Activated T-helper 1 cell treated with Interleukin-2 at 50 U/mL for 16 hours (primary cell): ENCODE measurements around the gene MS4A1.
"Not testable (repeated sequence)": the region's sequence is repeated elsewhere in the genome, so short reads cannot be mapped to it uniquely, and the experiment has no call there.

Experiments
- DNase-seq: peaks from one replicate; pipeline ENCODE4 v3.0.0-alpha.2; 2020; ENCODE audit warnings: low read depth

Gene MS4A1

DNA sequence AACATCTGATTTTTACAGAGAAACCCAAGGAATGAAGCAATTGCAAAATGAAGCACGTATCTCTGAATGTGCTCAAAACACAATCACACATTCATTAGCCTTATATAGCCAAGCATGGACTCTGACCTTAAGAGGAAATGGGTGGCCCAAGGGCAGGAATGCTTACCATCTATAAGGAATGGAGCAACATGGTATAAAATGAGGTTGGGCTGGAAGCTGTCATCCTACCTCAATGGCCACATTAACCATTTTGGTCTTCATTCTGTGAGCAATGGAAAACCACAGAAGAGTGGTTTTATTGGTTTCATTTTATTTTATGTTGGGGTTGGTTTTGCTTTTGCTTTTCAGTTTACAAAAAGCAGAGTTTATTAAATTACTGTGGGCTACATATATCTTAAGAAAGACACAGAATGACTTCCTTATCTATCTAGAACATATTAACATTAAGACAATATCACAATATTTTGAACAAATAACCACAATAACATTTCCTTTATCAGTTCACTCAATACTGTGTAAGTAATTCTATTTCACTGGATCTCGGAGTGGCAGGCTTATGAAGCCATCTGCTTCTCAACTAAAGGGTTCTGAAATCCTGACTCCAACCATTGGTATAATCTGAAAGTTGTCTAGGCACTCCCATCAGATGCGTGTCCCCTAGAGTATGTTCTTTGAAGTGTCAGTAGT is 48.7 kb downstream of the MS4A1 start:
- no peak for DNase-seq

DNA sequence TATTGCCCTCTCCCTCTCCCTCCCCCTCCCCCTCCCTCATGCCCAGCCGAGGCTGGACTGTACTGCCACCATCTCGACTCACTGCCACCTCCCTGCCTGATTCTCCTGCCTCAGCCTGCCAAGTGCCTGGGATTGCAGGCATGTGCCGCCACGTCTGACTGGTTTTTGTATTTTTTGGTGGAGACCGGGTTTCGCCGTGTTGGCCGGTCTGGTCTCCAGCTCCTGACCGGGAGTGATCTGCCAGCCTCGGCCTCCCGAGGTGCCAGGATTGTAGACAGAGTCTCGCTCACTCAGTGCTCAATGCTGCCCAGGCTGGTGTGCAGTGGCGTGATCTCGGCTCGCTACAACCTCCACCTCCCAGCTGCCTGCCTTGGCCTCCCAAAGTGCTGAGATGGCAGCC is 54.0 kb downstream of the MS4A1 start:
- DNase-seq = not testable (repeated sequence)

DNA sequence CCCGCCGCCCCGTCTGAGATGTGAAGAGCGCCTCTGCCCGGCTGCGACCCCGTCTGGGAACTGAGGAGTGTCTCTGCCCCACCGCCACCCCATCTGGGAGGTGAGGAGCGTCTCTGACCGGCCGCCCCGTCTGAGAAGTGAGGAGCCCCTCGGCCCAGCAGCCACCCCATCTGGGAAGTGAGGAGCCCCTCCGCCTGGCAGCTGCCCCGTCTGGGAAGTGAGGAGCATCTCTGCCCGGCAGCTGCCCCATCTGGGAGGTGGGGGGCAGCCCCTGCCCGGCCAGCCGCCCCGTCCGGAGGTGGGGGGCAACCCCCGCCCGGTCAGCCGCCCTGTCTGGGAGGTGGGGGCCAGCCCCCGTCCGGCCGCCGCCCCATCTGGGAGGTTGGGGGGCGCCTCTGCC is 54.6 kb downstream of the MS4A1 start:
- not testable (repeated sequence) for DNase-seq

DNA sequence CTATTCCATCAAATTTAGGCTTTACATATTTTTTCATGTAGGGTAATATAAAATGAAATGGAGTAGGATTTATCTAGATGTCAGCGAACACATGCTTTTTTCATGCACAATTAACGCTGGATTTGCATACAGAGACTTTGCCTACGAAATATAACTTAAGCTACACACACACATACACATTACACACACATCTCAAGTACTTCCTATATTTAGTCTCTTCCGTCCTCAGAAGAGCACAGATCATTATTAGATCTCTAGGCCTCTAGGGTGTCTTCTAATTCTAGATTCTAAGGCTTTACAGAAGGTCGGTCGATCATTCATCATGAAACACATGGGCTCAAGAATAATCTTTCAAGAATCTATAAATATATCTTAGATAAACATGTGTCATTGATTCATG is 55.7 kb downstream of the MS4A1 start:
- DNase-seq = no peak

DNA sequence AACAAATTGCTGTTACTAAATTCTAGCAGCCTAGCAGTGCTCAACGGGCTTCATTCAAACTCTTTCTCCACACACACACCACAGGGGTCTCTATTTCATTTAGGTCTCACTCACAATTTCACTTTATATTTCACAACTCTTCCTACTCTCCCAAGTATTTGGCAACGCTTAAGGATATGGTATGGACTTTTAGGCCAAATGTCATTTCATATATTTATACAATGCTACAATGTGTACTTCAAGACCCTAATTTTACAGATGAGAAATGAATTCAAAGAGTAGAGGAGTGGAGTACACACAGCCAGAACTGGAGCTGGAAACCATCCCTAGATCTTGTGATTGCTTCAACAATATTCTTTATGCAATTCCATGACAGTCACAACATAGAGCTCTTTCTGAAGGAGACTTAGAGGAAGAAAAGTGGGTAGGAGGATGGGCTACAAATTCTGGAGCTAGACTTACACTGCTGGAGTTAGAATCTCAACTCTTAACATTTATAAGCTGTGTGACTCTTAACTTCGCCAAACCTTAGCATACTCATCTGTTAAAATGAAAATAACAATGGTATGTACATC is 57.1 kb downstream of the MS4A1 start:
- DNase-seq = no peak

DNA sequence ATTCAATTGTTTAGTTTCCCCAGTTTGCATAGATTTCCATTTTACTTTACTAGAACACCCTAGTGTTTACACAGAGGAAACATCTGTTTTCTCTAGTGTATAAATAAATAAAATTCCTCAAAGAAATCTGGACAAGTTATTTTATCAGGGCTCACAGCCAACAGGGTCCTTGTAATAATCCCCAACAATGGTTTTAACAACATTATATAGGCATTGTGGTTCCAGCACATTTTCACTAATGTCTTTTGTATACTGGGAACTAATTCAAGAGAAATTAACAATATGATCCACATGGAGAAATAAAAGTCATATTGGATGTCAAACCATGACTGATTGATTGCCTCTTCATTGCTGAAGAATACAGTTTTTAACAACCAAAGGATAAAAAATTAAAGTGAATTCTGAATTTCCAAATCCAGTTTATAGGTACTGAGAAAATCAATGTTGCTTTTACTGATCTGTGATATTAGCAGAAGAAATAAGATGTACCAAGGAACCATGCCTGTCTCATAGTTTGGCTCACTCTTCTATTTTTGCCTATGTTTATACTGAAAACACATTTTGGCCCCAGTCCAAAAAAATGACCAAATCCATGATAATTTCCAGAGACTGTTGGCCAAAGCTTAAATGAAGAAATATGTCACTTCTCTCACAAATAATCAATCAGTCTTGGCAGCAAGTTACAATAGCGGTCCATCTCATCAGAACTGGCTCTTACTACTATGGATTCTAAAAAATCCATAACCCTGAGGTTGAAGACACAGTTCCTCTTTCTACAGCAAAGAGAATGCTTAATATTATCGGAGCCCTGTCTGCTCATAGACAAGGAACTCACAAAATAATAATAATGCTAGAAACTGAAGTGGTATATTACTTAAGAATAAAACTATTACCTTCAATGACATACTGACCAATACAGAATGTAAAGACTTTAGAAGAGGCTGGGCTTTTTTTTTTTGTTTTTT is 58.1 kb downstream of the MS4A1 start:
- DNase-seq = no peak

DNA sequence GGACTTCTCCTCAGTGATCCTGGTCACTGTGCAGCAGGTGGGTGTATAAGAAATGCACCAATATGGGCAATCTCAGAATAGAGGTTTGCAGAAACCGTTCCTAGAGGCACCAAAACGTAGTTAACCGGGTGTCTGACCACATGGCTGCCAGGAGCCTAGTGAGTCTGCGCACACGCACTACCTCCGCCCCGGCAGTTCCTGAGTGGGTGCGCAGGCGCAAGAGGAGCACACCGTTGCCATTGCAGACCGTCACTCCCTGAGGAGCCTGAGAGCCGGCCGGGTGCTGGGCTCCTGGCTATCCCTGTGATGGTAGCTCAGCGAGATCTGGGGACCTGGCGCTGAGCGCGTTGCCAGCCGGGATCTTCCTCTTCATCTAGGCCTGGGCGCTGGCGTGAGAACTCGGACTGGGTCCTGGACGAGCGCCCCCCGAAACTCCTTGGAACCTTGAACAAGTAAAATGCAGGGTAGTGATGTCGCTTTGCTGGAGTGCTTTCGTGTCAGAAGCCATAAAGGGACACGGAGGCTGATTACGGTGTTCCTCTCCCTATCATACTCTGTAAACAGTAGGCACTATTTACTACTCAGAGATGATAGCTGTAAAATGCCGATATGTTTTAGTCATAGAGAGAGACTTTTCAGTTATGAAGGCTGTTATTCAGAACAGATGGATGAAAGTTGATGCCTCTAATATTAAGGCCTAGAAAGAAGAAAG is 59.7 kb downstream of the MS4A1 start, which contains the start of gene MS4A13:
Gene MS4A13, plus strand, starts transcription at position 249 of the 712 bp plus-strand sequence. CDS start 2,692 bp downstream, outside the sequence.
- no peak for DNase-seq
